Measurements from ENCODE around the gene SP140. TPM values are rescaled to one million over a fixed set of nuclear protein-coding genes. Genes with fewer than 3 reads are reported as not detected.

Gene SP140
- total RNA-seq, 4 donors from 2014 or later = 0.47 to 2.7 (median 1.8) TPM

DNA sequence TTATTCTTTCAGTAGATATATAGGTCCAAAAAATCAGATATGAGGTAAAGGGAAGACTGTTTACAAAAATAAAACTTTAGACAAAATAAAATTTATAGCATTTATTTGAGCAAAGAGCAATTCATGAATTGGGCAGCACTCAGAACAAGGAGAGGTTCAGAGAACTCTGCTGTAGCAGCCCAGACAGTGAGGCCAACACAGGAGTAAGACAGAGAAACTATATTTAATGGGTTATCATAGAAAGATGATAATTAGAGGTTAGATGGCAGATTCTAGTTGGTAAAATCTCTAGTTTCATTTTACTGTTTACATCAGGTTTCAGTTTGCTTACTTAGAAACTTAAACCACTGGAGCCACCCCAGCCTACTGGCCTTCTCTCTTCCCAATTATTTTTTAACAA is 71.4 kb downstream of the SP140 start:
- Histone ChIP-seq H3K27ac (no peak overlapping the region), H3K4me1 (no peaks in the 10 kb centered on the region), H3K9me3 (peaks cover 5% of the 10 kb centered on the region), H3K36me3 (no peaks in the 10 kb centered on the region), H3K27me3 (no peaks in the 10 kb centered on the region), H3K4me3 (no peak overlapping the region)
- no peak for DNase-seq (ENCODE audit: low spot score in 2 of 2)
- TF ChIP-seq EP300 (IDR thresholded peaks at IDR 0.05) (no peak), POLR2AphosphoS5 (IDR thresholded peaks at IDR 0.05) (no peak)

DNA sequence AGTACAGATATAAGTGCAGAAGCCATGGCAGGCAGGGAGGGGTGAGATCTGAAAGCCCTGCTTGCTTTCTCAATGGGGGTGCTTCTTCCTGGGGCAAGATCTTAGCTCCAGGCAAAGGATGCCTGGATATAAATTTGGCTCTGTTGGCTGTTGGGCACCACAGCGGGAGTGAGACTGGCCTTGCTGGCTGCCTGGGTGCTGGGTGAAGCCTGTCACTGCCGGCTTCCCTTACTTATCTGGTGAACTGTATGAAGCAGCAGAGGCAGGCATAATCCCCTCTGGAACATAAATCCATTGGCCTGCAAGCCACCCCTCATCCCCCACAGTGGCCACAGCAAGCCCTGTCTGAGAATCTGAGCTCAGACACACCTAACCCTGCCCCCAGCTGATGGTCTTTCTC is 74.1 kb downstream of the SP140 start:
- no peak for DNase-seq (ENCODE audit: low spot score in 2 of 2)
- TF ChIP-seq, protein P1, sequence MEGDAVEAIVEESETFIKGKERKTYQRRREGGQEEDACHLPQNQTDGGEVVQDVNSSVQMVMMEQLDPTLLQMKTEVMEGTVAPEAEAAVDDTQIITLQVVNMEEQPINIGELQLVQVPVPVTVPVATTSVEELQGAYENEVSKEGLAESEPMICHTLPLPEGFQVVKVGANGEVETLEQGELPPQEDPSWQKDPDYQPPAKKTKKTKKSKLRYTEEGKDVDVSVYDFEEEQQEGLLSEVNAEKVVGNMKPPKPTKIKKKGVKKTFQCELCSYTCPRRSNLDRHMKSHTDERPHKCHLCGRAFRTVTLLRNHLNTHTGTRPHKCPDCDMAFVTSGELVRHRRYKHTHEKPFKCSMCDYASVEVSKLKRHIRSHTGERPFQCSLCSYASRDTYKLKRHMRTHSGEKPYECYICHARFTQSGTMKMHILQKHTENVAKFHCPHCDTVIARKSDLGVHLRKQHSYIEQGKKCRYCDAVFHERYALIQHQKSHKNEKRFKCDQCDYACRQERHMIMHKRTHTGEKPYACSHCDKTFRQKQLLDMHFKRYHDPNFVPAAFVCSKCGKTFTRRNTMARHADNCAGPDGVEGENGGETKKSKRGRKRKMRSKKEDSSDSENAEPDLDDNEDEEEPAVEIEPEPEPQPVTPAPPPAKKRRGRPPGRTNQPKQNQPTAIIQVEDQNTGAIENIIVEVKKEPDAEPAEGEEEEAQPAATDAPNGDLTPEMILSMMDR (IDR thresholded peaks at IDR 0.05) = no peak
- TF ChIP-seq POLR2A (IDR thresholded peaks at IDR 0.05) (no peak), EP300 (IDR thresholded peaks at IDR 0.05) (no peak), POLR2AphosphoS5 (IDR thresholded peaks at IDR 0.05) (no peak)
- Histone ChIP-seq H3K27ac (no peak overlapping the region), H3K36me3 (no peaks in the 10 kb centered on the region), H3K4me1 (no peaks in the 10 kb centered on the region), H3K9me3 (peaks cover 5% of the 10 kb centered on the region), H3K4me3 (no peak overlapping the region), H3K27me3 (no peaks in the 10 kb centered on the region)
- 93% methylated on average over 2 of the region's 2 CpGs for WGBS

GRCh38 chr2:230305416-230306275 is 80.1 kb downstream of the SP140 start:
- WGBS = 98% methylated on average over 9 of the region's 23 CpGs
- peaks cover 6% of the 10 kb centered on the region for H3K9me3 ChIP-seq
- H3K36me3 ChIP-seq = no peaks in the 10 kb centered on the region
- TF ChIP-seq POLR2AphosphoS5 (IDR thresholded peaks at IDR 0.05) (no peak), POLR2A (IDR thresholded peaks at IDR 0.05) (no peak), EP300 (IDR thresholded peaks at IDR 0.05) (no peak)
- TF ChIP-seq, protein P1 (IDR thresholded peaks at IDR 0.05) = no peak
- DNase-seq (ENCODE audit: low spot score in 2 of 2) = no peak
- H3K4me3 ChIP-seq = no peak overlapping the region
- no peaks in the 10 kb centered on the region for H3K27me3 ChIP-seq
- no peak overlapping the region for H3K27ac ChIP-seq
- no peaks in the 10 kb centered on the region for H3K4me1 ChIP-seq

- DNase-seq (ENCODE audit: low spot score in 2 of 2) = no peak
- Histone ChIP-seq H3K4me1 (no peaks in the 10 kb centered on the region), H3K9me3 (peaks cover 6% of the 10 kb centered on the region), H3K36me3 (no peaks in the 10 kb centered on the region), H3K4me3 (no peak overlapping the region), H3K27me3 (no peaks in the 10 kb centered on the region), H3K27ac (no peak overlapping the region)
- TF ChIP-seq, protein P1 (IDR thresholded peaks at IDR 0.05) = no peak
- no peak for TF ChIP-seq POLR2AphosphoS5 (IDR thresholded peaks at IDR 0.05)
- TF ChIP-seq POLR2A (IDR thresholded peaks at IDR 0.05) = no peak
- no peak for TF ChIP-seq EP300 (IDR thresholded peaks at IDR 0.05)
- 100% methylated on average over 1 of the region's 2 CpGs for WGBS
Observed at GRCh38 chr2:230306474-230306873, 80.9 kb downstream of the SP140 start.

DNA sequence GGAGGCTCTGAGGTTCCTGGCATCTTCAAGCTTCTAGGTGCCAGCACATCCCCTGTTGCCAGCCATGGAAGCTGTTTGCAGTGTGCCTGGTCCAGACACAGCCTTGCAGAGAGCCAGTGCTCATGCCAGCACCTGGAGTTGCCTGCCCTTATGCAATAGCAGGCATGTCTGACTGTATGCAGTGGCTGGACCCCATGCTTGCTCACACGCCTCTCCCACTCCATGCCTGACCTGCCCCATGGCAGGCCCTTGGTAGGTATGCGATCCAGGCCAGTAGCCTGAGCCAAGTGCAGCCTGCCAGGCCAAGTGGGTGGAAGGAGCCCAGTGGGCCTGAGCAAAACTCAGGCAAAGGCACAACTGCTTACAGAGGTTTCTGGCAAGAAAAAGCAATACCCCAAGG is 81.9 kb downstream of the SP140 start:
- no peak for DNase-seq (ENCODE audit: low spot score in 2 of 2)
- H3K27ac ChIP-seq = no peak overlapping the region
- TF ChIP-seq POLR2AphosphoS5 (IDR thresholded peaks at IDR 0.05) (no peak), POLR2A (IDR thresholded peaks at IDR 0.05) (no peak), EP300 (IDR thresholded peaks at IDR 0.05) (no peak)
- TF ChIP-seq, protein P1 (IDR thresholded peaks at IDR 0.05) = no peak
- H3K9me3 ChIP-seq = peaks cover 6% of the 10 kb centered on the region
- no peaks in the 10 kb centered on the region for H3K4me1 ChIP-seq
- WGBS = 100% methylated on average over 2 of the region's 2 CpGs
- H3K27me3 ChIP-seq = no peaks in the 10 kb centered on the region
- H3K36me3 ChIP-seq = no peaks in the 10 kb centered on the region
- no peak overlapping the region for H3K4me3 ChIP-seq

All from suprapubic skin (tissue), 4 donors.